Vagina (tissue), 2 donors: ENCODE measurements around the gene CNIH2. TPM values are rescaled to one million over a fixed set of nuclear protein-coding genes. Genes with fewer than 3 reads are reported as not detected.

ENCODE experiments used
- DNase-seq, 2 donors: peaks; one replicate each; pipeline ENCODE4 v3.0.0-alpha.2; 2017; ENCODE audit errors: extremely low spot score in 2 of 2
- H3K27ac ChIP-seq: fragments of 200-600 bp; sonication (generic); one replicate; pipeline ENCODE4 v1.5.1; 2019
- H3K27me3 ChIP-seq: fragments of 200-600 bp; sonication (generic); one replicate; pipeline ENCODE4 v1.5.1; 2019
- H3K36me3 ChIP-seq, 2 donors: fragments of 200-600 bp; sonication (generic); one replicate each; pipeline ENCODE4 v1.5.1; 2017 to 2019
- H3K4me1 ChIP-seq: fragments of 200-600 bp; sonication (generic); one replicate; pipeline ENCODE4 v1.5.1; 2019
- H3K4me3 ChIP-seq, 2 donors: fragments of 200-600 bp; sonication (generic); 1 replicate in 1 of 2; 2 replicates in 1 of 2; pipeline ENCODE4 v1.5.1; 2016 to 2019
- H3K9me3 ChIP-seq: fragments of 200-600 bp; sonication (generic); one replicate; pipeline ENCODE4 v1.5.1; 2019
- POLR2A ChIP-seq, 2 donors: fragments of 450-650 bp; IDR thresholded peaks; one replicate each; pipeline ENCODE4 v1.6.1; 2017; ENCODE audit warnings: antibody characterized with exemption in 2 of 2, mild to moderate bottlenecking in 2 of 2, moderate library complexity in 2 of 2
- POLR2AphosphoS5 ChIP-seq, 2 donors: sonication (generic); formaldehyde crosslinking; IDR thresholded peaks; one replicate each; pipeline ENCODE4 v1.9.0; 2017; ENCODE audit warnings: antibody characterized with exemption in 2 of 2, mild to moderate bottlenecking in 2 of 2, low read depth in 1 of 2; ENCODE audit not compliant: insufficient read depth in 1 of 2
- intact Hi-C: fragments of 100-400 bp; cut with DNase I; formaldehyde crosslinking; loops from one replicate; pipeline ENCODE4 v1.15.1; 2023
- total RNA-seq: library from RNA; depleted of rRNA; stranded (reverse); fragments of >200 nt; gene quantifications from one replicate; pipeline ENCODE4 v1.2.3, GENCODE V29; 2016
- TF ChIP-seq, protein P1 (sequence below), 3 experiments: fragments of 450-650 bp in 2 of 3; fragments of 200-600 bp in 1 of 3; sonication (generic) in 1 of 3; IDR thresholded peaks; one replicate each; pipeline ENCODE4 v1.5.1; 2017 to 2019; ENCODE audit warnings: antibody characterized with exemption in 3 of 3, mild to moderate bottlenecking in 2 of 3, moderate library complexity in 2 of 3

Gene CNIH2
- total RNA-seq, 1 donor from 2014 or later, result 3.2 TPM

DNA sequence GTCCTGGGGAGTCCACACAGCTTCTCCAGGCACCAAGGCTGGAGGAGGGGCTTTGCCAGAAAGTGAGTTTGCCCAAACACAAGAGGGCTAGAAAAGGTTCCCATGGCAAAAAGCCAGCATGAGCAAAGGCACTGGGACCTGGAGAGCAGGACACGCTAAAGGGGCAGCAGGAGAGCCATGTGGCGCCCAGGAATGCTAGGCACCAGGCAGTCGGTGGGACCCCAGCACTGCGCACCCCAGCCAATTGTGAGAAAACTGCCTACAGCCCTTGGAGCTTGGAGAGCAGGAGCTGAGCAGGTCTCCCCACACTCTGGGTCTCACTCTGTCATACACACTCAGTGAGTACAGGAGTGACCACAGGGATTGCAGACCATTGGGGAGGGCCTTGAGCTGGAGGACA is 14.7 kb upstream of the CNIH2 start:
- Histone ChIP-seq H3K4me3 (no peak overlapping the region), H3K4me1 (peaks cover 21% of the 10 kb centered on the region), H3K36me3 (peaks cover 0 to 40% of the 10 kb centered on the region in 2 donors), H3K27me3 (no peaks in the 10 kb centered on the region), H3K9me3 (no peaks in the 10 kb centered on the region), H3K27ac (no peak overlapping the region)
- intact Hi-C loops, result no loop called here
- TF ChIP-seq POLR2A (IDR thresholded peaks at IDR 0.05) (no peak), POLR2AphosphoS5 (IDR thresholded peaks at IDR 0.05; ENCODE audit: insufficient read depth in 1 of 2, low read depth in 1 of 2) (no peak)
- TF ChIP-seq, protein P1, sequence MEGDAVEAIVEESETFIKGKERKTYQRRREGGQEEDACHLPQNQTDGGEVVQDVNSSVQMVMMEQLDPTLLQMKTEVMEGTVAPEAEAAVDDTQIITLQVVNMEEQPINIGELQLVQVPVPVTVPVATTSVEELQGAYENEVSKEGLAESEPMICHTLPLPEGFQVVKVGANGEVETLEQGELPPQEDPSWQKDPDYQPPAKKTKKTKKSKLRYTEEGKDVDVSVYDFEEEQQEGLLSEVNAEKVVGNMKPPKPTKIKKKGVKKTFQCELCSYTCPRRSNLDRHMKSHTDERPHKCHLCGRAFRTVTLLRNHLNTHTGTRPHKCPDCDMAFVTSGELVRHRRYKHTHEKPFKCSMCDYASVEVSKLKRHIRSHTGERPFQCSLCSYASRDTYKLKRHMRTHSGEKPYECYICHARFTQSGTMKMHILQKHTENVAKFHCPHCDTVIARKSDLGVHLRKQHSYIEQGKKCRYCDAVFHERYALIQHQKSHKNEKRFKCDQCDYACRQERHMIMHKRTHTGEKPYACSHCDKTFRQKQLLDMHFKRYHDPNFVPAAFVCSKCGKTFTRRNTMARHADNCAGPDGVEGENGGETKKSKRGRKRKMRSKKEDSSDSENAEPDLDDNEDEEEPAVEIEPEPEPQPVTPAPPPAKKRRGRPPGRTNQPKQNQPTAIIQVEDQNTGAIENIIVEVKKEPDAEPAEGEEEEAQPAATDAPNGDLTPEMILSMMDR (IDR thresholded peaks at IDR 0.05), result no peak
- no peak for DNase-seq

- H3K9me3 ChIP-seq, result no peaks in the 10 kb centered on the region
- intact Hi-C loops, result no loop called here
- DNase-seq, result no peak
- H3K4me1 ChIP-seq, result peaks cover 15% of the 10 kb centered on the region
- peaks cover 0 to 40% of the 10 kb centered on the region in 2 donors for H3K36me3 ChIP-seq
- TF ChIP-seq, protein P1 (IDR thresholded peaks at IDR 0.05), result no peak
- TF ChIP-seq POLR2A (IDR thresholded peaks at IDR 0.05) (no peak), POLR2AphosphoS5 (IDR thresholded peaks at IDR 0.05; ENCODE audit: insufficient read depth in 1 of 2, low read depth in 1 of 2) (no peak)
- H3K27ac ChIP-seq, result no peak overlapping the region
- H3K27me3 ChIP-seq, result no peaks in the 10 kb centered on the region
- H3K4me3 ChIP-seq, result no peak overlapping the region
These were observed 14.2 kb upstream of the CNIH2 start for GRCh38 chr11:66263785-66264184.

DNA sequence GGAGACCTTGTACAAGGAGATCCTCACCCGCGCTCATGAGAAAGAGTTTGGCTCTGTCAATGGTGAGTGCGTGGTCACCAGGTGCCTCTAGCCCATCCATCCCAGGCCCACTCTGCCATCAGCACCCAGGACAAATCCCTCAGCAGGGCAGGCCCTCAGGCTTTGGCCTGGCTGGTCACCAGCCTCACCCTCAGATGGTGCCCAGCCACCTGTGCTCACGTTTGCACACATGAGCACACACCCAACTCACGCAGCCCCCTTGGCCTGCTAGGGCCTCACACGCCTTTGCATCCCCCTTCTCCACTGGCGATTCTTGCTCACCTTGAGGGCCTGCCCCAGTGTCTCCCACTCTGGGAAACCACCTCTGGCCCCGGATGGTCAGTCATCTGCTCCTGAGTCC is 13.6 kb upstream of the CNIH2 start:
- Histone ChIP-seq H3K4me1 (peaks cover 15% of the 10 kb centered on the region), H3K9me3 (no peaks in the 10 kb centered on the region), H3K27ac (no peak overlapping the region), H3K27me3 (no peaks in the 10 kb centered on the region), H3K4me3 (no peak overlapping the region), H3K36me3 (peaks cover 0 to 36% of the 10 kb centered on the region in 2 donors)
- intact Hi-C loops, result no loop called here
- DNase-seq, result no peak
- TF ChIP-seq POLR2AphosphoS5 (IDR thresholded peaks at IDR 0.05; ENCODE audit: insufficient read depth in 1 of 2, low read depth in 1 of 2), result no peak
- TF ChIP-seq, protein P1 (IDR thresholded peaks at IDR 0.05), result no peak
- no peak for TF ChIP-seq POLR2A (IDR thresholded peaks at IDR 0.05)

DNA sequence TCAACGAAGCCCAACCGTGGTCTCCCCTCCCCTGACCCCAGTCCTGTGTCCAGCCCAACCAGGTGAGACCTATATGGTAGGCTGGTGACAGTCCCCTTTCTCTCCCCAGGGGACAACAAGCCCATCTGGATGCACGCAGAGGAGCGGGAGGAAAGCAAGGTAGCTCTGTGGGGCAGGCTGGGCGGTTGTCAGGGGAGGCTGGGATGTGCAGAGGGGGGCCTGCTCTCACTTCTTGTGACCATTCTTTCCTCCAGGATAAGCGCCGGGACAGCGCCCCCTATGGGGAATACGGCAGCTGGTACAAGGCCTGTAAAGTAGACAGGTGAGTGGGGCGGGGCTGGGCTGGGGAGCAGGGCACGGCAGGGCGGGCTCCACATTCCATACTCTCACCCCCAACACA is 13.1 kb upstream of the CNIH2 start:
- no peak overlapping the region for H3K4me3 ChIP-seq
- TF ChIP-seq, protein P1 (IDR thresholded peaks at IDR 0.05), result no peak
- TF ChIP-seq POLR2A (IDR thresholded peaks at IDR 0.05), result no peak
- TF ChIP-seq POLR2AphosphoS5 (IDR thresholded peaks at IDR 0.05; ENCODE audit: insufficient read depth in 1 of 2, low read depth in 1 of 2), result no peak
- DNase-seq, result no peak
- intact Hi-C loops, result no loop called here
- no peaks in the 10 kb centered on the region for H3K9me3 ChIP-seq
- no peak overlapping the region for H3K27ac ChIP-seq
- peaks cover 20% of the 10 kb centered on the region for H3K4me1 ChIP-seq
- peaks cover 0 to 33% of the 10 kb centered on the region in 2 donors for H3K36me3 ChIP-seq
- H3K27me3 ChIP-seq, result no peaks in the 10 kb centered on the region

GRCh38 chr11:66265531-66266377 is 12.2 kb upstream of the CNIH2 start:
- TF ChIP-seq POLR2A (IDR thresholded peaks at IDR 0.05) (no peak), POLR2AphosphoS5 (IDR thresholded peaks at IDR 0.05; ENCODE audit: insufficient read depth in 1 of 2, low read depth in 1 of 2) (no peak)
- TF ChIP-seq, protein P1 (IDR thresholded peaks at IDR 0.05), result no peak
- intact Hi-C loops, result no loop called here
- Histone ChIP-seq H3K27ac (no peak overlapping the region), H3K4me1 (peaks cover 29% of the 10 kb centered on the region), H3K27me3 (no peaks in the 10 kb centered on the region), H3K9me3 (no peaks in the 10 kb centered on the region), H3K4me3 (no peak overlapping the region), H3K36me3 (peaks cover 0 to 31% of the 10 kb centered on the region in 2 donors)
- DNase-seq, result no peak
